Fibroblast of skin of scalp (primary cell): ENCODE measurements around the gene ALKBH8.
A peak's percentile ranks its signal among the peaks of the same experiment; 100 is the strongest.
"Not testable (repeated sequence)": the region's sequence is repeated elsewhere in the genome, so short reads cannot be mapped to it uniquely, and the experiment has no call there.

Experiments used
- DNase-seq: peaks from one replicate; pipeline ENCODE4 v3.0.0-alpha.2; 2013

Gene ALKBH8

DNA sequence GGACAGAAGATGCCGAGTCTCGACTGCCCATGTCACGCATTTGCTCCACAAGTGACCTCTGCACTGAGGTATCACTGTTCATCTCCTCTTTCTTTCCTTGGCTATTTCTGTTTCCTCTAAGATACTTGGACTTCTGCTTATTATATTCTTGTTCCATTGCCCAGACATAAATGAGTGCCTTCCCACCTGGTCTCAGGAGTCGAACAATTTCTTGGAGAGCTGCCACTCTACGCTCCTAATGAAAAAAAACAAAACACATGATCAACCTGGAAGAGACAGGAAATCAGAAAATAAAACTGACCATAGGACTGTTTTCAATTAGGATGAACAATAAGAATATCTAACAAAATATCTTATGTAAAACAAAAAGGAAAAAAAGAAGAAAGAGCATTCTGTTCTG is 60.6 kb downstream of the ALKBH8 start:
- no peak for DNase-seq

DNA sequence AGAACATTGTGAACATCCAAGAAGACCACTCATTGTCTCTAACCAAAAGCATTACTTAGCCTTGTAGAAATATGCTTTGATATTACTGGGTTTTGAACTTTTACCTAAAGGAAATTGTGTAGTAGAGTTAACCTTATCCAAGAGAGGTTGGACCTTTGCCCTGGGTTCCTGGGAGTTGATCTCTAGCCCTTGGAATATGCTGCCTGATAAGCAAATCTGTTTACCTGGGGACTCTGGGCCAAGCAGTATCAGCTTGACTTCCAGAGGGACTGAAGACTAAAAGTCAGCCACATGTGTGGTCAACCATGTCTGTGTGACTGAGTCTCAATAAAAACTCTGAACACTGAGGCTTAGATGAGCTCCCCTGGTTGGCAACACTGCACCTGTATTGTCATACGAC is 63.8 kb downstream of the ALKBH8 start:
- no peak for DNase-seq

DNA sequence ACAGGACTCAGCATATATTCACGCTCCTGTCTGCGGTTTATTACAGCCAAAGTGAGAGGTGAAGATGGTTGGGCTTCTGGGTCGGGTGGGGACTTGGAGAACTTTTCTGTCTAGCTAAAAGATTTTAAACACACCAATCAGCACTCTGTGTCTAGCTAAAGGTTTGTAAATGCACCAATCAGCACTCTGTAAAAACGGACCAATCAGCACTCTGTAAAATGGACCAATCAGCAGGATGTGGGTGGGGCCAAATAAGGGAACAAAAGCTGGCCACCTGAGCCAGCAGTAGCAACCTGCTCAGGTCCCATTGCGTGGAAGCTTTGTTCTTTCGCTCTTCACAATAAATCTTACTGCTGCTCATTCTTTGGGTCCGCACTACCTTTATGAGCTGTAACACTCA is 68.2 kb downstream of the ALKBH8 start:
- DNase-seq = not testable (repeated sequence)

DNA sequence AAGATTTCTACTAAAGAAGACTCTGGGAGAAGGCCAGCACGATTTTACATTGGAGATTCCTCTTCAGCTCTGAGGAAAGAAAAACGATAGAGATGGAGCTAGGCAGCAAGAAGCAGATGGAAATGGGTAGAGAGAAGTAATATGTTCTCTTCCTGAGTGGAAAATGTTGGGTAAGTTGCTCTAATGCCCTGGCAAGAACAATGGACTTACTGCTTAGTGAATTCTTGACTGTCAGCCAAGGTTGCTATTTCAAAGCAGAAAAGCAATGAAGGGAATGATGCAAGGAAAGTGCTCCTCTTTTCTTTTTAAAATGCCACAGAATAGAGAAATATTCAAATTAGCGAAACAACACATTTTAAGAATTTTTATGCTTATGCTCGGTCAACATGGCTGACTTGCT is 69.5 kb downstream of the ALKBH8 start:
- peak; percentile 34 for DNase-seq

DNA sequence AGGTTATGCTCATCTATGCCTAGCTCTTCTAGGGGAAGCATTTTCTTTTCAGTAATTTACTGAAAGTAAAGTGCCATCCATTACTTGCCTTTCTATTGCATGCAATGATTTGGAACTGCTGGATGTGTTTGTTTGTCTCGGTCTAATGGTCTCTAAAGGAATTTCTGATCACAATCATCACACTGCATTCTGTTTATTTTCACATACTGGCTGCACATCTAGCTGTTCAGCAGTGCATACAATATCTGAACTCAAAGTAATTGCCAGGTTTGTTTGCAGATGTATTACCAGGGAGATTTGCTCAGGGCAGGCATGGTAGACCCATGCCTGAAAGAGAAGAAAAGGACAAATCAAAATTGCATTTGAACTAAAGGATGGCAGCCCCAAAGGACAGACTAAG is 71.5 kb downstream of the ALKBH8 start:
- no peak for DNase-seq

DNA sequence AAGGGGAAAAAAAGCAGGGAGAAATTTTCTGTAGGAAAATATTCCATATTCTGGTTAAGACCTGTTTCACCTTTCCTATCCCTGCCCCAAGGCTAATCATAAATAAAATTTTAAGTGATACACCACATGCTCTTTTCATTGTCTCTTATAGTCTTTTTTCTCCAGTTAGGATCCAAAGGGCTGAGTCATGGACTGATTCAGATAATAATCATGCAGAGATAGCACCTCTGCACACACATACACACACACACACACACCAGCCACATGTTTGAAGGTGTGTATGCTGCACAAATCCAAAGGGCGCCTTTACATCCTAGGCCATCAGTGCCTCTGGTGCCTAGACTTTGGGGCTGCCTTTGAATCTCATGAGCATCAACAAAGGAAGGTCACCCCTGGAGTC is 72.4 kb downstream of the ALKBH8 start:
- DNase-seq = peak; percentile 18

DNA sequence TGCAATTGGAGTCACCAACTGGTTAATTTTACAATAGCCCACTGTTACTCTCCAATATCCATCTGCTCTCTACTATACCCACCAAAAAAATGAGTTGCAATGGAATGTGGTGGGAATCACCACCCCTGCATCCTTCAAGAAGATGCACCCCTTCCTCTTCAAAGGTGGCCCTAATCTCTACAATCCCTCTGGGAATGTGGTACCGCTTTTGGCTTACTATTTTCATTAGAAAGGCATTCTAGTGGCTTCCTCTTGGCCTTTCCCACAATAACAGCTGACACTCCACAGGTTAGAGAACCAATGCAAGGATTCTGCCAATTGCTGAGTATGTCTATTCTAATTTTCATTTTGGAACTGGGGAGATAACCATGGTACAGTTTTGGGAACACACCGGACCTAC is 74.7 kb downstream of the ALKBH8 start:
- DNase-seq = no peak

DNA sequence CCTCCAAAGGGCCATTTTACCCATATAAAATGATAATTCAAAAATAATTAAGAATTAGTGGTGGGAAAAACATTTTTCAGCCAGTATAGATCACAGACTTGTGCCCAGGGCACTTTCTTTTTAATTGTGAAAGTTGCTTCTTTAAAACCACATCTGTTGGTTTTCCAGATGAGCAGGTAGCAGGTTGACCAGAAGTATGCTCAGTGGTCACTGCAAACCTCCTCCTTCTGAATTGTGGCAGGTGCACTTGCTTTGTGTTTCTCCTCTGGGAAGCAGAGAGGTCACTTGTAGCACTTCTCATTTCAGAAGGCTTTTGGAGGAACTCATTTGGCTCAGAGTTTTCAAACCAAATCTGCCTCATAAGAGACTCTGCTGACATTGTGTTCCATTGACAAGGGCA is 83.3 kb downstream of the ALKBH8 start:
- DNase-seq = no peak

DNA sequence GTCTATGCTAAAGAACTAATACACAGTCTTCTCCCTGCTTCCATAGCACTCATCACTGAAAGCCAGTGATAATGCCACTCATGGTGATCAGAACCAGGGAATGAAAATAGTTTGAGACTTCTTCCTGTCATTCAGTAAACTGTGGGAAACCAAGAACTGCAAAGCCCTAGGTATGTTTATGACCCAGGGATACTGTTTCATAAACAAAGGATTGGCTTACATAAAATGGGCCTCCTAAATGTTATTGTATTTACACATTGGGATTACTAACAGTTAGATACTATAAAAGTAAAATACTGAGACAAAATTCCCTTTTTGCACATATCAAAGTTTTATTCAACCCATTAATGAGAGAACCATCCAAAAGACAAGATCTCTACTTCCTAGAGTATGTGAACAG is 86.6 kb downstream of the ALKBH8 start:
- DNase-seq = no peak

DNA sequence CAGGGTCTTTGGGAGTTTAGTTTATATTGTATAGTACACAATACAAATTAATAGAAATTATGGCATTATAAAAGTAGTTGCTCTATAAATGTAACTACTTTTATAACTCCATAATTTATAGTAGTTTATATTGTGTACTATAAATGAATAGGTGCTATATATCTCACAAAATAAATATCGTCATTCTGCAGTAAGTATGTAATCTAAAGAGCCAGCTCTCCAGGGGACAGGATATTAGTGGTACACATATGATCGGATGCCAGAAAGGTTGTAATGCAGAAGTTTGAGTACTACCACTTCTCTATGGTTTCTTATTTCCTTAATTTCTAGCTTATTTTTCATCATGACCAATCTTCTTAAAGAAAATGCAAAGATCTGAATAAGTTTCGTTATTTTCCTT is 87.7 kb downstream of the ALKBH8 start:
- no peak for DNase-seq

DNA sequence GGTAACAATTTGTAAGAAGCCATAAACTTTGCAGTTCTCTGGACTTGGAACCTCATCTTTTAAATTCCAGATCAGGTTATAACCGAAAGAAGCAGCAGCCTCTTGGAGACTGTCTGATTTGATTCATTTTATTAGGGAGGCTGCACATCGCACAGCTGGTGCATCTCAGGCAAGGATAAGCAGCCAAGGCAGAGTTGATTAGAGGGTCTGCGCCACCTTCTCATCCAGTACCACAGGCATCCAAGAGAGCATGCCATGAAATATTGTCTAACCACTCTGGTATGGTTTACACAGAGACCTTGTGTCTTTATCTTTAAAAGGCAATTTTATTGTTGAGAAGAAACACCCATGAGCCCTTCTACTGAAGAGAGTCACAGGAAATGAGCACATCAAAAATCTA is 91.7 kb downstream of the ALKBH8 start:
- peak; percentile 7 for DNase-seq

DNA sequence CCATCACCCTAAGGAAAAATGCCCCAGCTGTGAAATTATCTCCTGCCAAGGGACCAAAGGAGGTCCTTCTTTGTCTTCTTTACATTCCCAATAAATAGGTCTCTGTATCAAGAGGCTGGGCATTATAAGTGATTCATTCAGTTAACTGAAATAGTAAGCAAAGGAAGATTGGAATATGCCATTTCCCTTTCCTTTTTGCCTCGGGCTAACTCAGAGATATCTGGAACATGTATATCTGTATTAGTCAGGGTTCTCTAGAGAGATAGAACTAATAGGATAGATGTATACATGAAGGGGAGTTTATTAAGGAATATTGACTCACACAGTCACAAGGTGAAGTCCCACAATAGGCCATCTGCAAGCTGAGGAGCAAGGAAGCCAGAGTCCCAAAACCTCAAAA is 92.6 kb downstream of the ALKBH8 start:
- DNase-seq = no peak

DNA sequence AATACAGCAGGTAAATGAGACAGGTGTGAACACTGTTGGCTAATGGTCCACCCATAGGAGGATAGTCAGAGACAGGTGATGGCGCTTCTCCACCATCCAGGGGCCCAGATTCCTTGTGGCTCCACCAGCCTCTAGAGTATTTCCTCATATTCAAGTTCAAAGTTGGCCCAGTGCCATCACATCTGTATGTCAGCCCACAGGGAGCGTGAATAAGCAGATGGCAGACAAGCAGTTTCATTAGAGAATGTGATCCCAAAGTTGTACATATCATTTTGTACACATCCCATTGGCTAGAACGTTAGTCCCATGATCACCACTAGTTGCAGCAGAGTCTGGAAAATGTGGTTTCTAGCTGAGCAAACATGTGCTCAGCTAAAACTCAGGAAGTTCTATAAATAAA is 96.9 kb downstream of the ALKBH8 start:
- peak; percentile 24 for DNase-seq

DNA sequence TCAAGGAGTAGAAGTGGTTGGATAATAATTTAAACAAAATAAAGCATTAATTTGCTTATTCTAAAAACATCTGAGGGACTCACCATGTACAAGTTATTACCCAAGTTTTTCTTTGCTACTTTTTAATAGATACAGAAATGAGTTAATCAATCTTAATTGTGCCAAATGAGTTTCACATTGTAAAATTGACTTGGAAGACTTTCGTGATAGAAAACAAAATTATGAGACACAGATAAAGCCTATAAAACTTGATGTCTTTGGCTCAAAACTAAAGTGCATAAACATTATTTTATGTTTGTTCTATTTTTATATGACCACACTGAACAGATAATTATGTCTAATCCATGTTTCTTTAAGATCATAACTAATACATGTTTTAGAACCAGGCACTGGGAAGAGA is 97.8 kb downstream of the ALKBH8 start:
- DNase-seq = no peak

DNA sequence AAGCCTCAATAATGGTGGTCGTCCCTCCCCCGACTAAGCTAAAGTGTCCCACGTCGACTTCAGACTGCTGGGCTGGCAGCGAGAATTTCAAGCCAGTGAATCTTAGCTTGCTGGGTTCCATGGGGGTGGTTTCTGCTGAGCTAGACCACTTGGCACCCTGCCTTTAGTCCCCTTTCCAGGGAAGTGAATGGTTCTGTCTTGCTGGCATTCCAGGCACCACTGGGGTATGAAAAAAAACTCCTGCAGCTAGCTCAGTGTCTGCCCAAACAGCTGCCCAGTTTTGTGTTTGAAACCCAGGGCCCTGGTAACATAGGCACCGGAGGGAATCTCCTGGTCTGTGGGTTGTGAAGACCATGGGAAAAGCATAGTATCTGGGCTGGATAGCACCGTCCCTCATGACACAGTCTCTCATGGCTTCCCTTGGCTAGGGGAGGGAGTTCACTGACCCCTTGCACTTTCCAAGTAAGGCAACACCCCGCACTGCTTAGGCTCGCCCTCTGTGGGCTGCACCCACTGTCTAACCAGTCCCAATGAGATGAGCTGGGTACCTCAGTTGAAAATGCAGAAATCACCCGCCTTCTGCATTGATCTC is 99.2 kb downstream of the ALKBH8 start:
- DNase-seq = not testable (repeated sequence)

DNA sequence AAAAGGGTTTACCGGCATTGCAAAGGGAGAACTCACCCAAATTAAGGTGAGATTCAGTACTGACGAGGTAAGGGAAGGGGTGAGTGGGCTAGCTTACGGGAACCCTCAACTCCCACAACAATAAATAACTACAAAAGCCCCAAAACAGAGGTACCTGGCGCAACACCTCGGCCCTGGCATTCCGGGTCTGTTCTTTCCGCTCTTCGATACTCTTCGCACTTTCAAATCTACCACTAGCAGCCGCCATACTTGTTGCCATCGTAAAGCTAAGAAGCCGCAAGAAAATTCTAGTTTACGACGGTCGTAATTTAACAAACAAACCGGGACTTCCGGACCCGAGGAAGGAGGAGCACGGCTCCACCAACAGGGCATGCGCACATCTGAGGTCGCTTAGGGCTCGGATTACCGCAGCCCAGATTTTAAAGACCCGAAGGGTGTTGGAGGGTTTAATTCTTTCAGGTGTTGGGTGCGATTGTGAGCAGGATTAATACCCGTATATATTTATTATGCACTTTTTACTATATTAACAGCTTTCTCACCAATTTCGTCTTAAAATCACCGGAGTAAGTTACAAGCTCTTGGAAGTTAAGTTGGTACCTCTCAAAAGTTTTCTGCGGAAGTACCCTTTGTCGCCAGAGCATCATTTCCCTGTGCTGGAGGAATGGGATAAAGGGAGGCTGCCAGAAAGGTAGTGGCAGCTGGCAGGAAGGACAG is 107.8 kb downstream of the ALKBH8 start, which contains the start of gene CWF19L2:
Gene CWF19L2, minus strand, starts transcription at position 268 of the 714 bp plus-strand sequence. Its CDS starts 9 bp downstream, at position 259.
- peak; percentile 96 for DNase-seq

DNA sequence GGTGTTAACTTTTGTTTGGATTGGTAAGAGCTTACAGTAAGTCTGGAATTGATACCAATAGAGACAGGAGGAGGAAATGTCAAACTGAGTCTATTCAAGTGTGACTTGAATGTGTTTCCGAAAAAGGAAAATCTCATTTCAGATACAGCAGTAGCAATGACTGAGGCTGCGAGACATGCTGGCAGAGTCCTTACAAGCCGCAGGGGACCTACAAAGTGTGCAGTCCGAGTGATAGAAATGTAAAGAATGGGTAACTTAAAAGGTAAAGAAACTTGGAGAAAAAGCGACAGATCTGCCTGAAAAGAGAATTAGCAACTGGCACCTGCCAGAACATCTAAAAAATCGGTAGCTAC is 108.4 kb downstream of the ALKBH8 start:
- no peak for DNase-seq

DNA sequence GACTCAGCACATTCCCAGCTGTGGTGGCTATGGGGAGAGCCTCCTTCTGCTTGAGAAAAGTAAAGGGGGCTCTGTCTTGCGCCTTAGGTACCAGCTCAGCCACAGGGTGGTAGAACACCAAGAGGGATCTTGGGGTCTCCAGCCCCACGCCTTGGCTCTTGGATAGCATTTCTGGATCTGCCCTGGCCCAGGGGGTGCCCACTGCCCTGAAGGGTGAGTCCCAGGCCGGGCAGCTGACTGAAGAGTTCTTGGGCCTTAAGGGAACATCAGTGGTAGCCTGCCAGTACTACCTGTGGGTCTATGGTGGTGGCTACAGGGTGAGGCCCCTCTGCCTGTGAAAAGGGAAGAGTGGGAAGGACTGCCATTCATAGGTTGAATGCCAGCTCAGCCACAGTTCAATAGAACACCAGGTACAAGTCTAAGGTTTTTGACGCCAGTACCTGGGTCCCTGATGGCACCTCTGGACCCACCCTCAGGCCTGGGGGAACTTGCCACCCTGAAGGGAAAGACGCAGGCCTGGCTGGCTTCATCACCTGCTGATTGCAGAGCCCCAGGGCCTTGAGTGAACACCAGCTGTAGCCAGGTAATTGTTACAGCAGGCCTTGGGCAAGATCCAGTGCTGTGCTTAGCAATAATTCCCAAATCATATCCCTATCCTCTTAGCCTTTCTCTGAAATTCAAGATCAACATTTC is 111.8 kb downstream of the ALKBH8 start:
- no peak for DNase-seq
